Stimulated activated CD4-positive, alpha-beta T cell treated with anti-CD3 and anti-CD28 coated beads, TNF-alpha, amount 100 ng/mL, for 1 hour (primary cell): Measurements from ENCODE around the gene ADAMTSL1.

Experiments used
- DNase-seq, 3 donors: peaks; one replicate each; pipeline ENCODE4 v3.0.0-alpha.2; 2020; ENCODE audit warnings: low read depth in 3 of 3, low spot score in 1 of 3

Gene ADAMTSL1

GRCh38 chr9:18604767-18605730 lies 131.1 kb downstream of the ADAMTSL1 start:
- no peak for DNase-seq

- no peak for DNase-seq
Observed at GRCh38 chr9:18605766-18606180, 131.8 kb downstream of the ADAMTSL1 start.

- no peak for DNase-seq
Observed at GRCh38 chr9:18606281-18606680, 132.3 kb downstream of the ADAMTSL1 start.

- no peak for DNase-seq
Observed at GRCh38 chr9:18606846-18607245, 132.9 kb downstream of the ADAMTSL1 start.

GRCh38 chr9:18608371-18608770 lies 134.4 kb downstream of the ADAMTSL1 start:
- DNase-seq: no peak

GRCh38 chr9:18610956-18611355 lies 137.0 kb downstream of the ADAMTSL1 start:
- no peak for DNase-seq

GRCh38 chr9:18611971-18612370 lies 138.0 kb downstream of the ADAMTSL1 start:
- no peak for DNase-seq

GRCh38 chr9:18614116-18614515 lies 140.2 kb downstream of the ADAMTSL1 start:
- DNase-seq: no peak

- no peak for DNase-seq
Observed at GRCh38 chr9:18614651-18615050, 140.7 kb downstream of the ADAMTSL1 start.

- no peak for DNase-seq
Observed at GRCh38 chr9:18616976-18617375, 143.0 kb downstream of the ADAMTSL1 start.

GRCh38 chr9:18617759-18618158 lies 143.8 kb downstream of the ADAMTSL1 start:
- no peak for DNase-seq

- DNase-seq: no peak
Observed at GRCh38 chr9:18618862-18619261, 144.9 kb downstream of the ADAMTSL1 start.

- DNase-seq: no peak
Observed at GRCh38 chr9:18622186-18622836, 148.4 kb downstream of the ADAMTSL1 start.

- DNase-seq: no peak
Observed at GRCh38 chr9:18623221-18624079, 149.5 kb downstream of the ADAMTSL1 start.

- no peak for DNase-seq
Observed at GRCh38 chr9:18626046-18626698, 152.2 kb downstream of the ADAMTSL1 start.

- no peak for DNase-seq
Observed at GRCh38 chr9:18629136-18629535, 155.2 kb downstream of the ADAMTSL1 start.

- no peak for DNase-seq
Observed at GRCh38 chr9:18632632-18633403, 158.9 kb downstream of the ADAMTSL1 start.

- no peak for DNase-seq
Observed at GRCh38 chr9:18636781-18637180, 162.8 kb downstream of the ADAMTSL1 start.

- no peak for DNase-seq
Observed at GRCh38 chr9:18638371-18639249, 164.7 kb downstream of the ADAMTSL1 start.
